Activated CD8-positive, alpha-beta T cell treated with anti-CD3 and anti-CD28 coated beads, Interleukin-2, amount 10 ng/mL, durations not matched to agents 7 days and 5 days (primary cell): ENCODE data around the gene LZIC. TPM values are rescaled to one million over a fixed set of nuclear protein-coding genes. Genes with fewer than 3 reads are reported as not detected.
A peak's percentile ranks its signal among the peaks of the same experiment; 100 is the strongest.

Experiments
- ATAC-seq: fragments of 150-1000 bp; cut with Tn5 transposase; one replicate; pipeline ENCODE4 v1.10.0; 2021; ENCODE audit warnings: moderate library complexity
- CTCF ChIA-PET: fragments of 350-600 bp; sonication (Branson Sonifier 250); formaldehyde crosslinking; loops from one replicate; lab custom pipeline; 2021; ENCODE audit warnings: antibody characterized with exemption; lab: Charles Lee
- POLR2A ChIA-PET: fragments of 350-600 bp; sonication (Branson Sonifier 250); formaldehyde crosslinking; loops from one replicate; lab custom pipeline; 2021; ENCODE audit warnings: antibody characterized with exemption; lab: Charles Lee
- DNase-seq: peaks from one replicate; pipeline ENCODE4 v3.0.0-alpha.2; 2020
- H3K27ac Mint-ChIP-seq: one replicate; pipeline ENCODE4 v1.8.0; 2021; ENCODE audit warnings: mild to moderate bottlenecking, mixed read lengths
- H3K27me3 Mint-ChIP-seq: one replicate; pipeline ENCODE4 v1.8.0; 2021; ENCODE audit warnings: low read depth, mixed read lengths
- H3K36me3 Mint-ChIP-seq: one replicate; pipeline ENCODE4 v1.8.0; 2021; ENCODE audit warnings: low read depth, mixed read lengths
- H3K4me1 Mint-ChIP-seq: one replicate; pipeline ENCODE4 v1.8.0; 2021; ENCODE audit warnings: low read depth, mixed read lengths
- H3K4me3 Mint-ChIP-seq: one replicate; pipeline ENCODE4 v1.8.0; 2021; ENCODE audit warnings: mild to moderate bottlenecking, mixed read lengths
- H3K9me3 Mint-ChIP-seq: one replicate; pipeline ENCODE4 v1.8.0; 2022; ENCODE audit warnings: mixed read lengths; ENCODE audit not compliant: insufficient read depth
- total RNA-seq, 2 experiments: library from RNA; stranded (reverse); gene quantifications; one replicate each; pipeline ENCODE4 v1.2.3, GENCODE V29; 2021

The LZIC gene
- total RNA-seq, 2 experiments from 2014 or later, result 34.7 to 36.3 TPM

DNA sequence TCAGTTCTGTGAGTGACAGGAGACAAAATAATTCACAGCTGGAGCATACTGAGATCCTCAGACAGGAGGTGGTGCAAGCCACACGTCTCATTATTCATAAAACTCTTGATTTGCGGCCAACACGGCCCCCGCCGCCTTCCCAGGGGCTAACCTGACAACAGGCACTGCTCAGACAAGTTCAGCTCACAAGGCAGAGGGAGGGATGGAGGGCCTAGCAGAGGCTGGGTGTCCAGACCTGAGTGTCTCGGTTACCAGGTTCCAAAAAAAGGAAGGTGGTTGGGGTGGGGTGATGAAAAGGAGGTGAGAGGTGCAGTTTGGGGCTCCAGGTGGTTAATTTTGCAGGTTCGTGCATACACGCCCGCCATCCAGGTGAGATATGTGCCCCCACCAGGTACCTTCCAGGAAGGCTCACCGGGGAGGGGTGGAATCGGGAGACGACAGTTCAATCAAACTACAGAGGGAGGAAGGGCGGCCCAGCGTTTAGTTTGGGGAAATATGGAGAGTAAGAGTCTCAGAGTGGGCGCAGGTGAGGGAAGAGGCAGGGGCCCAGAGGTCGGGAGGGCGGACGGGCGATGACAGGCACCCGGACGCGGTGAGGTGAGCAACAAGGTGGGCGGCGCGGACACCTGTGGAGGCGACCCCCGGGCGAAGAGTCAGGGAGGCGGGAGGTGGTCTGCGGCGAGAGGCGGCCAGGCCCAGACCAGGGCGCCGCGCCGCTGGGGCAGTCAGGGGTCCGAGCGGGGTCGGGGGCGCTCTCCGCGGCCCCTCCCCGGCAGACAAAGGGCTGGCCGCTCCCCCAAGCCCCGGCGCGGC, 33.8 kb downstream of the LZIC start:
- H3K36me3 Mint-ChIP-seq, result no peaks in the 10 kb centered on the region

DNA sequence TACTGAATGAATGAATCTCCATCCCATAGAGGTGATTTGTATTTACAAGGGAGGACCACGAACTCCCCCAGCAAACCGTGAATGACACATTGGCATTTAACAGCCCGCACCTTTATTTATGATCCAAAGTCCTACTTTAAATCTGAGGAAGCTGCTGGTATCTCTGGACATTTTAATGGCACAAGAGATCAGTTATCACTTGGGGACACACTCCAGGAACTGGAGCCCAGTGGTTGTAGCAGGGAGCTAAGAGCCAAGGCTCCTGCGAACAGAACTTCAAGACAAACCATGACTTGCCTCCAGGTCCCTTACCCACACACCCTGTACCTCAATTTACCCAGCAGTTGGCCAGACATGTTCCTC, 34.3 kb downstream of the LZIC start:
- peaks cover 34% of the 10 kb centered on the region for H3K4me1 Mint-ChIP-seq
- no peaks in the 10 kb centered on the region for H3K27me3 Mint-ChIP-seq
- POLR2A ChIA-PET, result interaction anchor here (0.6 kb wide), 1 partner anchor 26 kb away, joined by 3 read pairs; no protein-coding TSS in a partner anchor
- CTCF ChIA-PET, result interaction anchor here (1.0 to 1.1 kb wide), 3 partner anchors 33 to 42 kb away, joined by 5 to 6 read pairs (median 6); no protein-coding TSS in a partner anchor
- peak overlapping the region; percentile 88 for H3K27ac Mint-ChIP-seq
- DNase-seq (no peak), ATAC-seq (no peak)
- H3K36me3 Mint-ChIP-seq, result no peaks in the 10 kb centered on the region
- H3K9me3 Mint-ChIP-seq, result no peaks in the 10 kb centered on the region
- H3K4me3 Mint-ChIP-seq, result peak overlapping the region; percentile 93

More for the DNA sequence above, 33.8 kb downstream of the LZIC start:
- Mint-ChIP-seq H3K4me3 (peak overlapping the region; percentile 93), H3K9me3 (no peaks in the 10 kb centered on the region), H3K27me3 (peaks cover 1% of the 10 kb centered on the region), H3K4me1 (peaks cover 34% of the 10 kb centered on the region), H3K27ac (peak overlapping the region; percentile 88)
- POLR2A ChIA-PET, result interaction anchor here (0.6 kb wide), 1 partner anchor 26 kb away, joined by 3 read pairs; no protein-coding TSS in a partner anchor
- no peak for ATAC-seq
- peak; percentile 46 for DNase-seq
- CTCF ChIA-PET, result interaction anchor here (1.0 to 1.1 kb wide), 3 partner anchors 33 to 42 kb away, joined by 5 to 6 read pairs (median 6); no protein-coding TSS in a partner anchor

DNA sequence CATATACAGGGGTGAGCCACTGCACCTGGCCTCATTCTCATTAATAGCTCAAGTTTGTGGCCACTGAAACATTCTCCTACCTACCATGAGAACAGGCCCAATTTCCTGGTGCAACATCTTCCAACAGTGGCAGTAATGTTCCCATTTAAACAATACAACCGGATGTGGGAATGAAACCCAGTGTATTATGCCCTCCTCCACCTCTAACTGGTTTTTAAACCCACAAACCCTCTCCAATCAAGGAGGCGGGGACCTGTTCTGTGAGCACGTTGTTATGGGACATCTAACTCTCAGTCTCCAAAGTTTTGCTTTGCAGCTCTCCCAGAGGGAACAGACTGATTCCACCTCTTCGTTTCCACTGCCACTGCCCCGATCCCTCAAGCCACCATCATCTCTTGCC, 35.8 kb downstream of the LZIC start:
- no peak overlapping the region for H3K4me3 Mint-ChIP-seq
- H3K9me3 Mint-ChIP-seq, result no peaks in the 10 kb centered on the region
- no peaks in the 10 kb centered on the region for H3K36me3 Mint-ChIP-seq
- H3K4me1 Mint-ChIP-seq, result peaks cover 34% of the 10 kb centered on the region
- DNase-seq, result no peak
- H3K27me3 Mint-ChIP-seq, result no peaks in the 10 kb centered on the region
- ChIA-PET CTCF (interaction anchor here (1.0 to 1.6 kb wide), 2 partner anchors 14 to 25 kb away, joined by 3 read pairs; no protein-coding TSS in a partner anchor), POLR2A (no interaction called here)
- no peak for ATAC-seq
- no peak overlapping the region for H3K27ac Mint-ChIP-seq

DNA sequence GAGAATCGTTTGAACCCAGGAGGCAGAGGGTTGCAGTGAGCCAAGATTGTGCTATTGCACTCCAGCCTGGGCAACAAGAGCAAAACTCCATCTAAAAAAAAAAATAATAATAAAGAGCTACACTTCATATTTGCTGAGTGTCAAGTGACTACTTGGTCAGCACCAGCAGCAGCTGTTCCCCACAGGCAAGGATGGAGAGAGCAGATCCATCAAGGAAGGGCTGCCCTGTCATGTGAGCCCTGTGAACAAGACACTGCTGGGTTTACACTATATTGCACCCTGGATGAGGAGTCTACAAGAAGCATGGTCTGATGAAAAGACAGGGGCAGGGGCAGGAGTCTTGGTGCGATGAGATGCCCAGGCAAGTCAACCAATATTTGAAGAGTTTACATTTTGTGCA, 36.7 kb downstream of the LZIC start:
- H3K27me3 Mint-ChIP-seq, result no peaks in the 10 kb centered on the region
- no peaks in the 10 kb centered on the region for H3K9me3 Mint-ChIP-seq
- no peak overlapping the region for H3K4me3 Mint-ChIP-seq

DNA sequence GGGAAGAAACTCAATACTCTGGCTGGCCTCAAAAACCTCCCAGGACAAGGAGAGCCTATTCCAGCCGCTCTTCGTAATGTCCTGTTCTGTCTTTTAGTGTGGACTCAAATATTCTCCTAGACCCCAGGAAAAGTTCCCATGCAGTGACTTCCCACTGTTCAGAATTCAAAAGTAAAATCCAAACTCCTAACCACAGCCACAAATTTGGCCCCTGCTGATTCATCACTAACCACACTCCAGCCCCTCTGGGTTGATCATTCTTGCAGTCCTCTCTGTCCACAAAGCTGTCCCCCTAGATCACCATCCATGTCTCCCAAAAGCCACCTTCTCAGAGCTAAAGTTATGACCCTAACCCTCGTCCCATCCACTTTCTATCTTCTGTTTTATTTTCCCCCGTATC, 38.2 kb downstream of the LZIC start:
- Mint-ChIP-seq H3K27ac (no peak overlapping the region), H3K4me3 (no peak overlapping the region)

More for the DNA sequence above, 36.7 kb downstream of the LZIC start:
- ChIA-PET CTCF (interaction anchor here (1.6 kb wide), 1 partner anchor 24 kb away, joined by 3 read pairs; no protein-coding TSS in a partner anchor), POLR2A (no interaction called here)
- no peak overlapping the region for H3K27ac Mint-ChIP-seq
- H3K4me1 Mint-ChIP-seq, result peaks cover 30% of the 10 kb centered on the region
- H3K36me3 Mint-ChIP-seq, result no peaks in the 10 kb centered on the region
- ATAC-seq (no peak), DNase-seq (no peak)

DNA sequence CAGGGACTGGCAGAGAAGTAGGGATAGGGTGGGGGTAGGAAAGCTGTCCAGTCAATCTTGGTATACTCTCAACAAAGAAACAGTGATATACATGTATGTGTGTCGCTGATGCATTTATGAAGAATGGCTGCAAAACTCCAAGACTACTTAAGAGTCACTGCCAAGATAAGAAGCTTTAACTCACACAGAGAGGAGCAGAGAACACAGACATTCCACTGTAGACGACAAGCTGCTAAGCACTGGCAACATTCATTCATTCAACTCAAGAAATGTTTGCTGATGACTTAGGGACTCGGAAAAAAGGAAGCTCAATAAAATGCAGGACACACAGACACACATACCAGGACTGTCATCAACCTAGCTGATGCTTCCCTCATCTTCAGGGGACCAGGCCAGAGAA, 38.6 kb downstream of the LZIC start:
- ChIA-PET CTCF (interaction anchor here (0.6 to 2.5 kb wide), 4 partner anchors 11 to 120 kb away, joined by 3 to 7 read pairs (median 4); no protein-coding TSS in a partner anchor), POLR2A (interaction anchor here (0.6 kb wide), 1 partner anchor 33 kb away, joined by 4 read pairs; no protein-coding TSS in a partner anchor)
- no peaks in the 10 kb centered on the region for H3K36me3 Mint-ChIP-seq
- DNase-seq (no peak), ATAC-seq (no peak)
- peaks cover 33% of the 10 kb centered on the region for H3K4me1 Mint-ChIP-seq
- H3K9me3 Mint-ChIP-seq, result no peaks in the 10 kb centered on the region
- H3K27ac Mint-ChIP-seq, result no peak overlapping the region
- no peak overlapping the region for H3K4me3 Mint-ChIP-seq
- H3K27me3 Mint-ChIP-seq, result no peaks in the 10 kb centered on the region

More for the DNA sequence above, 38.2 kb downstream of the LZIC start:
- POLR2A ChIA-PET, result no interaction called here
- DNase-seq (no peak), ATAC-seq (no peak)
- H3K4me1 Mint-ChIP-seq, result peaks cover 33% of the 10 kb centered on the region
- H3K27me3 Mint-ChIP-seq, result no peaks in the 10 kb centered on the region
- no peaks in the 10 kb centered on the region for H3K36me3 Mint-ChIP-seq
- CTCF ChIA-PET, result interaction anchor here (0.6 to 2.5 kb wide), 4 partner anchors 12 to 120 kb away, joined by 3 to 7 read pairs (median 4); no protein-coding TSS in a partner anchor
- no peaks in the 10 kb centered on the region for H3K9me3 Mint-ChIP-seq

DNA sequence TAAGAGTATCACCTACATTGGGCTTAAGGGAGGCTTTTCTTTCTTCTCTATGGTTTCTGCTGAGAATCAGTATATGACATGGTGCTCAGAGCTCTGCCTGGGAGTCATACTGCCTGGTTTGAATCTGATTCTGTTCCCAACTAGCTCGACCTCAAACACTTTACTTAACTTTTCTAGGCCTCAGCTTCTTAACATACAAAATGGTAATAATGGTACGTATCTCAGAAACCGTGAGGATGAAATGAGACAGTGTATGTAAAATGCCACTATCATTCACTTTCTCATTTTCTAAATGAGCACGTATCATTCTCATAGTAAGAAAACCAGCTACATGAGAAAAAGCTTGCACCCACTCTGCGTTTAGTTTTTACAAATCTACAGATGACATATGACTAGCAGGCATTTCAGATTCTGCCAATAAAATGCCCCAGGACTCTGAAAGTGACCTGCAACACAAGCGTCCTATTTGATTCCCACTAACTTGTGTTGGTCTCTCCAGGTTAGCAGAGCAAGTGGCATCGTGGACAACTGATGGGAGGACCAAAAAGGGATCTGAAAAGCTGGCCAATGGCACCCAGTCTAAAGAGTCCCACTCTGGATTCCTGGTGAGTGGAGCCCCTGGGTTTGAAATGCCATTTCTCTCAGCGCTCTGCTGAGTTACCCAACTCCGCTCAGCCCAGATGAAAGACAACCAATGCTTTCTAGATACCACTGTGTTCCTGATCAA, 39.2 kb downstream of the LZIC start:
- no peak for DNase-seq
- Mint-ChIP-seq H3K4me3 (no peak overlapping the region), H3K27me3 (no peaks in the 10 kb centered on the region), H3K27ac (no peak overlapping the region), H3K36me3 (no peaks in the 10 kb centered on the region), H3K4me1 (peaks cover 28% of the 10 kb centered on the region), H3K9me3 (no peaks in the 10 kb centered on the region)
- CTCF ChIA-PET, result interaction anchor here (0.7 to 2.5 kb wide), 4 partner anchors 11 to 119 kb away, joined by 3 to 7 read pairs (median 4); no protein-coding TSS in a partner anchor
- POLR2A ChIA-PET, result interaction anchor here (0.6 kb wide), 2 partner anchors 19 to 34 kb away, joined by 3 to 4 read pairs; no protein-coding TSS in a partner anchor
- no peak for ATAC-seq

DNA sequence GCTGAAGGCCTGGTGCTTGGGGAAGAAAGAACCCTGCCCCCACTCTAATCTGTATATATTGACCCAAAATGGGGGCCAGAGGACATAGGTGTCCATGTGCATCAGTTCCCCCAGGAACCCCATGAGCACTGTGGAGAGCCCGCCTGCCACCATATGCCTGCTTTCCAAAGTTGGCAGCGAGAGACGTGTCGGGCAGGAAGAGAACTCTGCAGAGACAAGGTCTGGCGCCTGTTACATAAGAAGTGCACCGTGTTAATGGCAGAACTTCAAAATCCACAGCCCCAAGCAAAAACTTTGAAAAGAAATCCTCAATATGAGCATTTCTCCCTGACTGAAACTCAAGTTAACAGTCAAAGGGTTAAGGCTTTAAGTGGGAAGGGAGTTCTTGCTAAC, 41.1 kb downstream of the LZIC start:
- no peak for ATAC-seq

DNA sequence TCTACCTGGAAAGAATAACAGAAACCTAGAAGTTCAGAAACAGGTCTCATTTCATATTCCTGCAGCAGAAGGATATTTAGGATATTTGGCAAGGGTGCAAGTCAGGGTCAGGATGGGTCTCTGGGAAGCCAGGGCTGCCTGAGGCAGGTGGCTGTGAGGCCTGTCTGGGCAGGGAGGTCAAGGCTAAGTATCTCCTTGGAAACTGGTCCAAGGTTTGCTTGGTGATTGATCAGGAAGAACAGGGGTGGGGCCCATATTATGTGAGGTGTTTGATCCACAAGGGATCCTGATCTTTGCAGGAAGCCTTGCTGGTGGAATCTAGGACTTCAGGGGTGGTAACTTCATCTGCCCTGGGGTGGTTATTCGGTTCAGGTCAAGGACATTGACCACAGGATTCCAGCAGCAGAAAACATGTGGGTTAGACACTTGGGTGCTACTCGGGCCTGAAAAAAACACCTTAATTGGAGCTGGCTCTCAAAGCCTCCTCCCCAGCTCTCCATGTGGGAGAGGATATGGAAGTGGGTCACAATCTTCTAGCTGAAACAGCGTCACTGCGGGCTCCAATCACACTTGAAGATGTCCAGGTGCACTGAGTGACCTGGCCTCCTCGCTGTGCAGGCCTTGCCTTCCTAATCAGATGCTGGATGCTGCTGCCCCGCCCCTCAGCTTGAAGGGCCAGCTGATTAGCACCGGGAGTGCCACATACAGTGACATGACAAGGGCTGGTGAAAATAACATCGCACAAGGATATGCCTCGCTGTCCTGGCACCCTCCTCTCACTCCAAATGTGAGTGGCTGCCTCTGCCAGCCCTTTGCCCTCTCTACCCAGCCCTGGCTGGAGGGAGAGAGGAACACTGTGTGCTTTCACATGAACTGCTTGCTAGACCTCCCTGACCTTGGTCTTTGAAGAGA, 41.8 kb downstream of the LZIC start:
- DNase-seq, result no peak
- ChIA-PET CTCF (no interaction called here), POLR2A (no interaction called here)
- no peaks in the 10 kb centered on the region for H3K36me3 Mint-ChIP-seq
- peak overlapping the region; percentile 16 for H3K27ac Mint-ChIP-seq
- H3K4me3 Mint-ChIP-seq, result no peak overlapping the region
- no peaks in the 10 kb centered on the region for H3K27me3 Mint-ChIP-seq
- H3K4me1 Mint-ChIP-seq, result peaks cover 13% of the 10 kb centered on the region
- no peaks in the 10 kb centered on the region for H3K9me3 Mint-ChIP-seq
- no peak for ATAC-seq

More for the DNA sequence above, 41.1 kb downstream of the LZIC start:
- Mint-ChIP-seq H3K27me3 (no peaks in the 10 kb centered on the region), H3K4me3 (no peak overlapping the region), H3K36me3 (no peaks in the 10 kb centered on the region), H3K27ac (no peak overlapping the region), H3K9me3 (no peaks in the 10 kb centered on the region), H3K4me1 (peaks cover 15% of the 10 kb centered on the region)
- POLR2A ChIA-PET, result no interaction called here
- no peak for DNase-seq
- CTCF ChIA-PET, result no interaction called here

DNA sequence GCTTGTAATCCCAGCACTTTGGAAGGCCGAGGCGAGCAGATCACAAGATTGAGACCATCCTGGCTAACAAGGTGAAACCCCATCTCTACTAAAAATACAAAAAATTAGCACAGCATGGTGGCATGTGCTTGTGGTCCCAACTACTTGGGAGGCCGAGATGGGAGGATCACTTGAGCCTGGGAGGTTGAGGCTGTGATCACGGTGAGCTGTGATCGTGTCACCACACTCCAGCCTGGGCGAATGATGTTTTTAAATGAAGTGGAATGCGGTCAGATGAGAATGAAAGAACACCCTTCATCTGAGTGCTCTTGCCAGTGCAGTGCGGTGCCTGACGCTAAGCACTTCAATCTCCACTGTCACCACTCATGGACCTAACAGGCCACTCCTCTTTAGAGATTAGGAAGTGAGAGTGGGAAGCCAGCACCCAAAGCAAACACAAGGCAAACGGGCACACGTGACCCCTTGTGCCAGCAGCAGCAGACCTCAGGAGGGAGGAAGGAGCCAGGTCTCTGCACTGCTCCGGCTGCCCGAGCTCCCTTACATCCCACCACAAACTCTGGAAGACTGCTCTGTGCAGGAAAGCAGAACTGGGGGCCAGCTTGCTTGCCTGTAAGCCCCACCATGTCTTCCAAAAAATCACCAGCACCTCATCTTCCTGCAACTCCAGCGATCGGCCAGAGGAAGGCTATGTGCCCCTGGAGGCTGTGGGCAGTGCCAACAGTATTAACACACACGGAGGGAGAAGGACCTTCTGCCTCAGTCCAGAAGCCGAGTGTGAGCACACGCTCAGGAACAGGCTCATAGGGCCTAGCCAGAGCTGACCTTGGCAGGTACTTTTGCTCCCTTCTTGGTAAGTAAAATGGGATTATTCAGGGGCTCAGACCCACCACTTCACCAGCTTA, 42.8 kb downstream of the LZIC start:
- ChIA-PET CTCF (interaction anchor here (0.6 kb wide), 1 partner anchor 10 kb away, joined by 3 read pairs; no protein-coding TSS in a partner anchor), POLR2A (no interaction called here)
- ATAC-seq (no peak), DNase-seq (no peak)
- Mint-ChIP-seq H3K9me3 (no peaks in the 10 kb centered on the region), H3K27me3 (no peaks in the 10 kb centered on the region), H3K4me1 (peaks cover 11% of the 10 kb centered on the region), H3K4me3 (no peak overlapping the region), H3K36me3 (no peaks in the 10 kb centered on the region), H3K27ac (peak overlapping the region; percentile 16)
